HG02885 (cell line): ENCODE data around the gene TMEM269.
"Not testable (repeated sequence)": the region's sequence is repeated elsewhere in the genome, so short reads cannot be mapped to it uniquely, and the experiment has no call there.

Experiments used
- ATAC-seq: cut with Tn5 transposase; IDR thresholded peaks from one replicate; pipeline ENCODE4 v1.9.1; 2021; ENCODE audit warnings: mild to moderate bottlenecking; ENCODE audit not compliant: unreplicated experiment, poor library complexity

The TMEM269 gene

GRCh38 chr1:42747125-42747524, 37.7 kb upstream of the TMEM269 start:
- ATAC-seq: no peak

DNA sequence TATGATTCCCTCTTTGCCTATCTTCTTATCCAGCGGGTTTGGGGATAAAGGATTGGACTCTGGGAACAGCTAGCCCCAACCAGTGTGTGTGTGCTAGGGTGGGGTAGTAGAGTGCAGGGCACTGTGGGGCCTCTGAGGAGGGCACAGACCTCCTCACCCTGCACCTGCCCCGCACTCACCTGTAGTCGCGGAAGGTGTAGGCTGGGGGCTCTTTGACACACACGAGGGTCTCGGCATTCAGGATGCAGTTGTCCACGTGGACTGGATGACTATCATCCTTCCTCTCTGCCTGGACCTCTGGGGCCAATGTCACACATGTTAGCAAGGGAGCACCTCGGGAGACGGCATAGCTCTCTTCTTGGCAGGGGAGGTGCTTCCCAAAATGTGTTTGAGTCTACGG, 36.8 kb upstream of the TMEM269 start:
- ATAC-seq: no peak

DNA sequence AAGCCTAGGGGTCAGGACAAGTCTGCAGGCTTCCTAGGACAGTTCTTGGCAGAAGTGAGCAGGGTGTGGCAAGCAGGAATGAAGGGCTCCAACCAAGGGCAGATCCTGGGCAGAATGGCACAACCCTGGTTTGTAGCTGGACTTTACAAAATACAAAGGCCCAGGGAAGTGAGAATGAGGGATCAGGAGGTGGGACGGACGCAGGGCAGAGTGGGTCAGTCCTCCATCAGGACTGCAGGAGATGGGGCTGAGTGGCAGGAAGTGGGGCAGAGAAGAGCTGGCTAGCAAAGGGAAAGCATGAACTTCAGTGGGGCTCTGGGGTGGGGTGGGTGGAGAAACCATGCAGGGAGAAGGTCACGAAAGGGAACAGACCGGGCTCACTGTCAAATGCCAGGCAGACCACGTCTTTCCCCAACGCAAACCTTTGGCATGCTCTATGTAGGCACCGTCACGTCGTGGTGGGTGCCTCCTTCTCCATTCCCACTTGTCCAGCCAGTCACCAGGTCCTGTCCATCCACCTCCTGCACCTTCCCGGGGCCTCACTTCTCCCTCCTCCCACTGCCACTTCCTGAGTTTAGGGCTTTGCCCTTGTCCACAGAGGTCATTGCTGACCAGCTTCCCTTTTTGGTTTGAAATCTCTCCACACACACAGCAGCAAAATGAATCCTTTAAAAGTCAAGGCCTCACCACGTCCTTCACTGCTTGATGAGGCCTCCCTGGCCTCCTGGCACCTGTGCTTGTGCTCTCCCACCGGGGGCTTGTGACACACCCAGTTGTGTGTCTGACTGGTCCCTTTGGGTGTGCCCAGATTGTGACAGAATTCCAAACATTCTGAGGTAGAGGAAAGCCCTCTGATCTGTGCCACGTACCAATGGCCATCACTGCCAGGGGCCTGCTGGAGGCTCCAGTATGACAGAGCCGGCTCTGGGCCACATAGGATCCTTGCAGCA, 36.1 kb upstream of the TMEM269 start:
- ATAC-seq: no peak

- ATAC-seq: no peak
Observed at GRCh38 chr1:42750041-42750440, 34.8 kb upstream of the TMEM269 start.

GRCh38 chr1:42751511-42752070, 33.2 kb upstream of the TMEM269 start:
- not testable (repeated sequence) for ATAC-seq

GRCh38 chr1:42752284-42752683, 32.5 kb upstream of the TMEM269 start:
- ATAC-seq: no peak

- ATAC-seq: no peak
Observed at GRCh38 chr1:42753070-42753469, 31.7 kb upstream of the TMEM269 start.

DNA sequence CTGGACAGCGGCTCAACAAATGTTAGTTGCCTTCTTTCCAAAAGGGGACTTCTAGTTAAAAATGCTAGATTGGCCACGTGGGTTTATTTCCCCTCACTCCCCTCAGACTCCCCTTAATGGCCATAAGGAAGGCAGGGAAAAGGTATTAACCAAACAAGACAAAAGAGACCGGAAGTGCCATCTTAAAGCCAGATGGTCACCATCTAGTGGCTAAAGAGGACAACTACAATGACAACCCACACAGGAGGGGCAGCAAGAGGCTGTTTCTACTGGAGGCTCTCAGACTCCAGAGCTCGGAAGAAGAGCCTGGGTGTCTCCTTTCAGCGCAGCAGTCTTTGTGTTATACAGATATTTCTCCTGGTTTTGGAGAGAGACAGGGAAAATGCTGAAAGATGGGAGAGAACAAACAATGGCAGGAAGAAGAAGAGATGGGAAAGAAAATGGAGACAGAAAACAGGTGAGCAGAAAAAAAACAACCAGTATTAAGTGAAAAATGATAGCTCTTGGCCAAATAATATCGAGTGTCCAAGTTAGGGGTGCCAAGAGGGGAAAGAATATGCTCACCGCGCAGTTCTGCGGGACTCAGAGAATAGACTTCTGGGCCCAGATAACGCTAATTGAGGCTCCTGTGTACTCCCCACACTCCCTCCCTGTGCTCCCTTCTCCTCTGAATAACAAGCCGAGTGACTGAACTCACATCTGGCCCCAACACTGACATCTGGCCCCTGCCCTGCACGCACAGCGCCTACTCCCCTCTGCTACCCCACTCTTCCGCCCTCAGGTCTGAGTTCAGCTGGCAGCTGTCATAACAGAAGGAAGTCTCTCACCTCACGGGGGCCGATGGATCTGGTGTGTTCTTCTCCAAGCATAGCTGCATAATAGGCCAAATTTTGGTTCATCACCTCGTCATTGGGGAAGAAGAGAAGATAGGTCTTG, 27.6 kb upstream of the TMEM269 start:
- no peak for ATAC-seq

DNA sequence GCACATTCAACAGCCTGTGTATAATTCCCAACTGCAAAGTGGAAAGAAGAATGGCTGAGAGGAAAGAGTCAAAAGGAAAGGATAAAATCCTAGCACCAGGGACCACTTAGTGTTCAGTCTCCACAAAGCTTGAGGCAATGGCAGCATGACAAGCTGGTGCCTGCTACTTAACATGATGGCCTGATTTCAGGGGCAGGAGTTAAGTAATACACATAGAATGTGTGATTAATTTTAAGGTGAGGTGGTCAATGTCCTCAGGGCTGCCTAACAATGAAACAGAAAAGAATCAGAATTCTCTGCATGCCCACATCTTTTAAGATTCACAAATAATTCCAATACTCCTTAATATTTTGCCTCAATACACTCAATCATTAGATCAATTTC, 26.9 kb upstream of the TMEM269 start:
- no peak for ATAC-seq

GRCh38 chr1:42758641-42759040, 26.1 kb upstream of the TMEM269 start:
- no peak for ATAC-seq

GRCh38 chr1:42759114-42759513, 25.7 kb upstream of the TMEM269 start:
- ATAC-seq: no peak

GRCh38 chr1:42761567-42761966, 23.2 kb upstream of the TMEM269 start:
- ATAC-seq: no peak

DNA sequence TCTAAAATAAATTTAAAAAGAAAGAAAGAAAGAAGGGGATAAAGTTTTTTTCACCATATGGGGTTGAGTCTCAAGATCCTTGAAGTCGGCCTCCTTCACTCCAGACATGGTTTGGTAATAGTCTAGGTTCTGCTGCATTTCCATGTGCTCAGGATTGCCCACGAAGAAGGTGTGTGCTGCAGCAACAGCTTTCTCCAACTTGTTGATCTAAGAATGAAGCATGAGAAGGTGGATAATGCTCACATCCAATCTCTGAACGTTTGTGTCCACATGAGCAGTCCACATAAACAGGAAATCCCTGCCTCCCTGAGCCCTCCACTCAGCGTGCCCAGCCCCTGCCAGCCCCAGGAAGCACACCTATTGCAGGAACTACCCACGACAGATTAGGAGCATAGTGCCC, 22.5 kb upstream of the TMEM269 start:
- ATAC-seq: no peak

- ATAC-seq: no peak
Observed at GRCh38 chr1:42765269-42765668, 19.5 kb upstream of the TMEM269 start.

- ATAC-seq: peak; percentile 25
Observed at GRCh38 chr1:42765832-42766740, 18.7 kb upstream of the TMEM269 start.

DNA sequence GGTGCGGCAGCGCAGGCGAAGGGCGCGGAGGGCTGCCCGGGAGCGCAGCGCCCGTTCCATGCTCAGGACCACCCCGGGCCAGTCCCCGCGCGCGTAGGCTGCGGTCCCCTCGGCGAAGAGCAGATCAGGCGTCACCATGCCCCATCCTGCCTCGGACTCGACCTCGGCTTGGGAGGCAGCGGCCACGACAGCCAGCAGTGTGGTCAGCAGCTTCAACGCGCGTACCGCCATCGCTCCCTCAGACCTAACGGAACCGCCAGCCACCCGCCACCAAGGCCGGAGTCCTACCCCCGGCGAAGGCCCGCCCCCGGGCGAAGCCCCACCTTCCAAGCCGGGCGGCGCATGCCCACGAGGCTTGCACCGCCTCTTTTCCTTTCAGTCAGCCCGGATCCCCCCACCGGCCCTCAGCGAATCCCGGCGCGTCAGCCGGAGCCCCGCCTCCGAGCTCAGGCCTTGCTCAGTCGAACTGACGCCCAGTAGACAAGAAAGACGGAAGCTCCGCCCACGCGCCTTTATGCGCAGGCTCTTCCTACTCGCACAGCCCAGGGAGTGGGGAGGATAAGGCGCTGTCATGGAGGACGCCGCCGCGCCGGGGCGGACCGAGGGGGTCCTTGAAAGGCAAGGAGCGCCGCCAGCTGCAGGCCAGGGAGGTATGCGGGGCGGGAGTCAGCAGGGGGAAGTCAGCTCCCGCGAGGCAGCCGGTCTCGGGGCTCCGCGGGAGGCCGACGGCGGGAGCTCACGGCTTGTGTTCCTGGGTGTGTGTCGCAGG, 17.9 kb upstream of the TMEM269 start, which contains the start of the genes C1orf50 and P3H1:
Gene C1orf50, plus strand, starts transcription at position 509 of the 769 bp plus-strand sequence. Its CDS starts 63 bp downstream, at position 572.
Gene P3H1, minus strand, starts transcription at position 288 of the 769 bp plus-strand sequence. Its CDS starts 57 bp downstream, at position 231.
- ATAC-seq: peak; percentile 85

- ATAC-seq: no peak
Observed at GRCh38 chr1:42767510-42768000, 17.2 kb upstream of the TMEM269 start.

DNA sequence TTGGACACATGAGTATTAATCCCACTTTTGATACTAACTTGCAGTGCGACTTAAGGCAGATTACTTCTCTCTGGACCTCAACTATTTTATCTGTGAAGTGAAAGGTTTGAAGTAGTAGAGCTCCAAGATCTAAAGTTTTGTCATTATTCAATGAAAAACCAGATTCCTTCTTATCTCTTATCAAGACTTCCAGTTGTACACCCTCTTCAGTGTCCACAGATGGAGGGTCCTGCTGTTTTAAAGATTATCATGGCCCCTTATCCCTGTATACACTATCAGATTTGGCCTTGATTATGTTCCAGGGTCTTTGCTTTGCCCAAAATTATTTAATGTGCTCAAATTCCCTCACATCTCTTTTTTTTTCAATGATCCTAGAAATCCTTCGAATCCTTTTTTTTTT, 16.6 kb upstream of the TMEM269 start:
- ATAC-seq: no peak

GRCh38 chr1:42769811-42770210, 15.0 kb upstream of the TMEM269 start:
- no peak for ATAC-seq
